Gastroesophageal sphincter (tissue), 4 donors: ENCODE measurements around the gene EFCAB14. TPM values are rescaled to one million over a fixed set of nuclear protein-coding genes. Genes with fewer than 3 reads are reported as not detected.

Experiments
- ATAC-seq: fragments of 150-250 bp; one replicate; pipeline ENCODE4 v1.9.1; 2016; ENCODE audit warnings: mild to moderate bottlenecking, moderate library complexity
- H3K27ac ChIP-seq, 4 donors: fragments of 200-600 bp; sonication (generic) in 3 of 4; 1 replicate in 3 of 4; 2 replicates in 1 of 4; pipeline ENCODE4 v1.5.1; 2016 to 2019
- H3K27me3 ChIP-seq: fragments of 200-600 bp; sonication (generic); one replicate; pipeline ENCODE4 v1.5.1; 2019
- H3K36me3 ChIP-seq, 2 donors: fragments of 200-600 bp; sonication (generic); one replicate each; pipeline ENCODE4 v1.5.1; 2019; ENCODE audit warnings: control low read depth in 1 of 2
- H3K4me1 ChIP-seq, 3 donors: fragments of 200-600 bp; sonication (generic); 1 replicate in 2 of 3; 2 replicates in 1 of 3; pipeline ENCODE4 v1.5.1; 2016 to 2019; ENCODE audit warnings: control low read depth in 2 of 3
- H3K4me3 ChIP-seq, 2 donors: fragments of 200-600 bp; sonication (generic); one replicate each; pipeline ENCODE4 v1.5.1; 2019; ENCODE audit warnings: mild to moderate bottlenecking in 1 of 2, moderate library complexity in 1 of 2
- H3K9me3 ChIP-seq, 3 donors: fragments of 200-600 bp; sonication (generic); one replicate each; pipeline ENCODE4 v1.5.1; 2017 to 2019; ENCODE audit warnings: control low read depth in 2 of 3
- EP300 ChIP-seq: sonication (generic); formaldehyde crosslinking; IDR thresholded peaks from one replicate; pipeline ENCODE4 v1.6.1; 2017; ENCODE audit warnings: antibody characterized with exemption, mild to moderate bottlenecking
- POLR2A ChIP-seq, 2 donors: fragments of 450-650 bp; IDR thresholded peaks; one replicate each; pipeline ENCODE4 v1.6.1; 2017; ENCODE audit warnings: antibody characterized with exemption in 2 of 2, mild to moderate bottlenecking in 2 of 2, moderate library complexity in 1 of 2
- POLR2AphosphoS5 ChIP-seq: sonication (generic); formaldehyde crosslinking; IDR thresholded peaks from one replicate; pipeline ENCODE4 v1.6.1; 2017; ENCODE audit warnings: antibody characterized with exemption
- WGBS, 2 donors: methylation state at CpG; one replicate each; pipeline ENCODE4 v1.1.5; 2018; ENCODE audit warnings: low coverage in 1 of 2; 5-methylcytosine and 5-hydroxymethylcytosine counted together
- total RNA-seq, 4 donors: library from RNA; depleted of rRNA; stranded (reverse); fragments of >200 nt; gene quantifications; one replicate each; pipeline ENCODE4 v1.1.0, GENCODE V29; 2016
- TF ChIP-seq, protein P1 (sequence below), 4 experiments: fragments of 200-600 bp in 2 of 4; fragments of 450-650 bp in 2 of 4; sonication (generic) in 1 of 4; IDR thresholded peaks; one replicate each; pipeline ENCODE4 v1.5.1; 2017 to 2019; ENCODE audit warnings: antibody characterized with exemption in 4 of 4, mild to moderate bottlenecking in 2 of 4, moderate library complexity in 2 of 4

EFCAB14 gene
- total RNA-seq, 4 donors from 2014 or later = 109 to 133 (median 116) TPM

DNA sequence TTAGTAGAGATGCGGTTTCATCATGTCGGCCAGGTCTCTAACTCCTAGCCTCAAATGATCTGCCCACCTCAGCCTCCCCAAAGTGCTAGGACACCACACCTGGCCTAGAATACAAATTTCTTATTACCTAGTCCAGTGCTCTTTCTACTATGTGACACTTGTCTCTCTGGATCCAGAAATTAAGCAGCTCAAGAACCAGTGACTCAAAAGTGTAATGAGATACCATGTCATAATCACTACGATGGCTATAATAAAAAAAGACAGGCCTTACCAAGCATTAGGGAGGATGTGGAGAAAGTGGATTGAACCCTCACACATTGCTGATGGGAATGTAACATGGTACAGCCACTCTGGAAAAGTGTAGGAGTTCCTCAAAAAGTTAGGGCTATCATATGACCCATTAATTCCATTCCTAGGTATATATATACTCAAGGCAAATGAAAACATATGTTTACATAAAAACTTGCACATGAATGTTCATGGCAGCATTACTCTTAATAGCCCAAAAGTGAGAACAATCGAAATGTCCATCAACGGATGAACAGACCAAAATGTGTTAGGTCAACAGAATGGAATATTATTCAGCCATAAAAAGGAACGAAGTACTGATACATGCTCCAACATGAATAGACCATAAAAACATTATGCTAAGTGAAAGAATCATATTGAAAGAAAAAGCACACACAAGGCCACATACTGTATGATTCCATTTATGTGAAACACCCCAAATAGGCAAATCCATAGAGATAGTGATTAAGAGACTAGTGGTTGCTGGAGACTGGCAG is 38.9 kb downstream of the EFCAB14 start:
- Histone ChIP-seq H3K27me3 (no peaks in the 10 kb centered on the region), H3K36me3 (peaks cover 5 to 100% of the 10 kb centered on the region in 2 donors), H3K4me1 (no peaks in the 10 kb centered on the region), H3K4me3 (no peak overlapping the region), H3K9me3 (no peaks in the 10 kb centered on the region), H3K27ac (no peak overlapping the region)
- TF ChIP-seq POLR2AphosphoS5 = no peak
- no peak for TF ChIP-seq EP300
- no peak for TF ChIP-seq POLR2A (IDR thresholded peaks at IDR 0.05)
- TF ChIP-seq, protein P1, sequence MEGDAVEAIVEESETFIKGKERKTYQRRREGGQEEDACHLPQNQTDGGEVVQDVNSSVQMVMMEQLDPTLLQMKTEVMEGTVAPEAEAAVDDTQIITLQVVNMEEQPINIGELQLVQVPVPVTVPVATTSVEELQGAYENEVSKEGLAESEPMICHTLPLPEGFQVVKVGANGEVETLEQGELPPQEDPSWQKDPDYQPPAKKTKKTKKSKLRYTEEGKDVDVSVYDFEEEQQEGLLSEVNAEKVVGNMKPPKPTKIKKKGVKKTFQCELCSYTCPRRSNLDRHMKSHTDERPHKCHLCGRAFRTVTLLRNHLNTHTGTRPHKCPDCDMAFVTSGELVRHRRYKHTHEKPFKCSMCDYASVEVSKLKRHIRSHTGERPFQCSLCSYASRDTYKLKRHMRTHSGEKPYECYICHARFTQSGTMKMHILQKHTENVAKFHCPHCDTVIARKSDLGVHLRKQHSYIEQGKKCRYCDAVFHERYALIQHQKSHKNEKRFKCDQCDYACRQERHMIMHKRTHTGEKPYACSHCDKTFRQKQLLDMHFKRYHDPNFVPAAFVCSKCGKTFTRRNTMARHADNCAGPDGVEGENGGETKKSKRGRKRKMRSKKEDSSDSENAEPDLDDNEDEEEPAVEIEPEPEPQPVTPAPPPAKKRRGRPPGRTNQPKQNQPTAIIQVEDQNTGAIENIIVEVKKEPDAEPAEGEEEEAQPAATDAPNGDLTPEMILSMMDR (IDR thresholded peaks at IDR 0.05) = no peak
- no peak for ATAC-seq
- 96 to 97% methylated on average over 3 to 5 of the region's 6 CpGs for WGBS, 2 donors

DNA sequence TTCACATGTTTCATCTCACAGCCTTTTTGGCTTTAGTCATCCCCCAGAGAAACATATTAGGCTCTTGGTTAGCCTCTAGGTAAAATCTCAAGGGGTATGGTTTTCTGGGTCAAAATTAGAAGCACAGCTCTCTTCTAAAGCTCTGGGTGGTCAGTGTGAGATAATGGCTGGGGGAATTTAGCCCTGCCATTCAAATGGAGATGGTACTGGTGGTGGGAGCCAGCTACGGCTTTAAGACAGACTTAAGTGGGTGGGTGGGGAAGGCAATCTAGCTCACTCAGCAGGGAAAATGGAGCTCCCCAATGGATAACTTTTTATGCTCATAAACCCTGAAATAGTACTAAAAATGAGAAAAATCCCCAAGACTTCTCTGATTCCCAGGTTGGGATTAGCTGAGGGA is 41.6 kb downstream of the EFCAB14 start:
- 100% methylated on average over 1 of the region's 1 CpG; no CpG with 5 or more reads in 1 of the 2 donors for WGBS, 2 donors

DNA sequence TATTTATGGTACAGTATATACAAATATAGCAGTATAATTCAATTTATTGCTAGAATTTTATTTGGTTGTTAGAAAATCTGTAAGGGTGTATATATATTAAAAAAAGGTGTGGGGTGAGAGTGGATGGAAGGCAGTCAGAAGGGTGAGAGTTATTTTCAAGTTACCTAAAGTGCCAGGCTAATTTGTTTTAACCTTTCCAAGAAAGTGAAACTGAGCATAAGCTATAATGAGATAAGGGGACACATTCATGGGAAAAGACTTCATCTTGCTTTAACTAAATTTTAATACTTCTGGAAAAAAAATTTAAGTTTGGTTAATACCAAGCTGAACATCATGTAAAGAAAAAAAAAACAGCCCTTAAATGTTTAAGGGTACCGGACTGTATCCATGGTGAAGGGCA is 42.4 kb downstream of the EFCAB14 start:
- ATAC-seq = no peak
- H3K27ac ChIP-seq = no peak overlapping the region
- no peak overlapping the region for H3K4me3 ChIP-seq
- H3K4me1 ChIP-seq = no peaks in the 10 kb centered on the region
- TF ChIP-seq EP300 (no peak), POLR2A (IDR thresholded peaks at IDR 0.05) (no peak)
- TF ChIP-seq, protein P1 (IDR thresholded peaks at IDR 0.05) = no peak
- WGBS, 2 donors = 72 to 83% methylated on average over 1 of the region's 1 CpG
- H3K36me3 ChIP-seq = peaks cover 0 to 87% of the 10 kb centered on the region in 2 donors
- H3K9me3 ChIP-seq = no peaks in the 10 kb centered on the region
- no peaks in the 10 kb centered on the region for H3K27me3 ChIP-seq

More for the DNA sequence above, 41.6 kb downstream of the EFCAB14 start:
- no peak for ATAC-seq
- Histone ChIP-seq H3K4me3 (no peak overlapping the region), H3K36me3 (peaks cover 0 to 95% of the 10 kb centered on the region in 2 donors), H3K27ac (no peak overlapping the region), H3K4me1 (no peaks in the 10 kb centered on the region), H3K27me3 (no peaks in the 10 kb centered on the region), H3K9me3 (no peaks in the 10 kb centered on the region)
- TF ChIP-seq POLR2A (IDR thresholded peaks at IDR 0.05) (no peak), POLR2AphosphoS5 (no peak), EP300 (no peak)
- TF ChIP-seq, protein P1 (IDR thresholded peaks at IDR 0.05) = no peak

DNA sequence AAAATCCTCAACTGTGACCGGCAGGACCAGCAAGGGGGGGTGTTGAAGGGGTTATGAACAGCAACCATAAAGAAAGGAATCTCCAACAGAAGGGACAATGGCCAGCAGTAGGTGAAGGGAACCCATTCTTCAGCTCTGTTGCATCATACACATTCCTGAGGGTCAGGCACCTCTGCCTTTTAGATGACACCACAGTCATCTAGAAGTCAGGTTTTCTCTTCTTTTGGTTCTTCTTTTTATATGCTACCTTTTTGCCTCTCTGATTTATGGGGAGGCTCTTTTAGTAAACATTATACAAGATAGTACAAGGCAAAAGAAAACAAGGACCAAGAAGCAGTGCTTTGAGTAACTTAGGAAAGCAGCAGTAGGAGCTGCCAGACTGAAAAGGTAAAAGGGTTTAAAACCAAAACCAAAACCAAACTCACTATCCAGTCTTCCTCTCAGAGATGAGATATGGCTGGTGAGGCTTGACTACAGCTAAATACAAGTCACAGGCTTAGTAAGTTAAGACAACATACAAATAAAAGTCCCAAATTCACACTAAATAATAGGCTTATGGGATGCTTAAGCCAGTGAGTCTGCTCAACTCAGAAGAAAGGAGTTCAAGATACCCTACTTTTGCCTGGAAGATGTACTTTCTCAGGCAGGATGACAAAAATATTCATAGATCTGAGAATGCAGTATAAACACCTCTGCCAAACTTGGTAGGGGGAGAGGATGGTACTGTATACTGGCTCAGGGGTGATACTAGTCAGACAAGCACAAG is 43.2 kb downstream of the EFCAB14 start:
- H3K27ac ChIP-seq = no peak overlapping the region
- no peak for ATAC-seq
- peaks cover 0 to 79% of the 10 kb centered on the region in 2 donors for H3K36me3 ChIP-seq
- H3K9me3 ChIP-seq = no peaks in the 10 kb centered on the region
- H3K27me3 ChIP-seq = no peaks in the 10 kb centered on the region
- no peaks in the 10 kb centered on the region for H3K4me1 ChIP-seq
- no CpG with 5 or more reads among the region's 1 CpG for WGBS, 2 donors
- TF ChIP-seq EP300 (no peak), POLR2AphosphoS5 (no peak)
- H3K4me3 ChIP-seq = no peak overlapping the region

DNA sequence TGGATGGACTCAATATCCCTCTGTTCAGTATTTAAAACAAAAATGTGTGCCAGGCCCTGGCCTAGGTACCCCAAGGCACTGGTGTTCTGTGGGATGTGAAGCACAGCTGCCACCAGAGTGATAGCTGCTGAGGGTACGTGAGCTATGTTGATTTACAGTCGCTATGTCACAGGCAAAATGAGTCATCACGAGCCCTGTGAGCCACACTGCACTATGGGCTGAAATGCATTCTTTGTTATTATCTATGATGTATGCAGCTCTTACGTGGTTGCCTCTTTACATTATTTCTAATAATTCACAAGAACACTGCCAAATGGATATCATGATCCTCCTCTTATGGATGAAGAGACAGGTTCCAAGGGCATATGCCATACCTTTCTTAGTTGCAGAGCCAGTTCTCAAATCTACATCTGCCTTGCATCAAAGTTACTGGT is 45.1 kb downstream of the EFCAB14 start:
- no peaks in the 10 kb centered on the region for H3K27me3 ChIP-seq
- TF ChIP-seq, protein P1 (IDR thresholded peaks at IDR 0.05) = no peak
- H3K4me1 ChIP-seq = no peaks in the 10 kb centered on the region
- no peak overlapping the region for H3K4me3 ChIP-seq
- H3K27ac ChIP-seq = no peak overlapping the region
- peaks cover 0 to 60% of the 10 kb centered on the region in 2 donors for H3K36me3 ChIP-seq
- WGBS, 2 donors = 79 to 82% methylated on average over 3 to 4 of the region's 4 CpGs
- H3K9me3 ChIP-seq = no peaks in the 10 kb centered on the region
- ATAC-seq = no peak
